ENCODE data around the gene VWA7. TPM values are rescaled to one million over a fixed set of nuclear protein-coding genes. Genes with fewer than 3 reads are reported as not detected.
A peak's percentile ranks its signal among the peaks of the same experiment; 100 is the strongest.

Gene VWA7
- total RNA-seq, 1 donor from 2014 or later: 0.26 TPM

- Histone ChIP-seq H3K4me3 (ENCODE audit: low read depth, low read length) (no peak overlapping the region), H3K27me3 (ENCODE audit: control insufficient read depth, insufficient read depth, low read length) (no peaks in the 10 kb centered on the region), H3K36me3 (ENCODE audit: control insufficient read depth, insufficient read depth, low read length) (peaks cover 9% of the 10 kb centered on the region)
- FAIRE-seq: no peak
- TF ChIP-seq CTCF (IDR thresholded peaks at IDR 0.05; ENCODE audit: insufficient read depth, low read length, severe bottlenecking): no peak
- peak; percentile 19 for DNase-seq (ENCODE audit: low read depth)
Observed at GRCh38 chr6:31775184-31775583, 1.9 kb downstream of the VWA7 start.

- FAIRE-seq (no peak), DNase-seq (ENCODE audit: low read depth) (no peak)
- TF ChIP-seq CTCF (IDR thresholded peaks at IDR 0.05; ENCODE audit: insufficient read depth, low read length, severe bottlenecking): no peak
- Histone ChIP-seq H3K36me3 (ENCODE audit: control insufficient read depth, insufficient read depth, low read length) (no peaks in the 10 kb centered on the region), H3K4me3 (ENCODE audit: low read depth, low read length) (no peak overlapping the region), H3K27me3 (ENCODE audit: control insufficient read depth, insufficient read depth, low read length) (no peaks in the 10 kb centered on the region)
Observed at GRCh38 chr6:31771992-31772358, 5.2 kb downstream of the VWA7 start.

GRCh38 chr6:31770860-31771259, 6.3 kb downstream of the VWA7 start:
- Histone ChIP-seq H3K36me3 (ENCODE audit: control insufficient read depth, insufficient read depth, low read length) (no peaks in the 10 kb centered on the region), H3K27me3 (ENCODE audit: control insufficient read depth, insufficient read depth, low read length) (no peaks in the 10 kb centered on the region), H3K4me3 (ENCODE audit: low read depth, low read length) (no peak overlapping the region)
- DNase-seq (ENCODE audit: low read depth) (no peak), FAIRE-seq (no peak)
- no peak for TF ChIP-seq CTCF (IDR thresholded peaks at IDR 0.05; ENCODE audit: insufficient read depth, low read length, severe bottlenecking)

- peak; percentile 57 for DNase-seq (ENCODE audit: low read depth)
- TF ChIP-seq CTCF (IDR thresholded peaks at IDR 0.05; ENCODE audit: insufficient read depth, low read length, severe bottlenecking): peak; percentile 97
- Histone ChIP-seq H3K4me3 (ENCODE audit: low read depth, low read length) (no peak overlapping the region), H3K27me3 (ENCODE audit: control insufficient read depth, insufficient read depth, low read length) (no peaks in the 10 kb centered on the region), H3K36me3 (ENCODE audit: control insufficient read depth, insufficient read depth, low read length) (no peaks in the 10 kb centered on the region)
- FAIRE-seq: no peak
Observed at GRCh38 chr6:31769684-31770371, 7.3 kb downstream of the VWA7 start.

- TF ChIP-seq CTCF (IDR thresholded peaks at IDR 0.05; ENCODE audit: insufficient read depth, low read length, severe bottlenecking): no peak
- no peak for FAIRE-seq
- DNase-seq (ENCODE audit: low read depth): no peak
- Histone ChIP-seq H3K27me3 (ENCODE audit: control insufficient read depth, insufficient read depth, low read length) (no peaks in the 10 kb centered on the region), H3K4me3 (ENCODE audit: low read depth, low read length) (no peak overlapping the region), H3K36me3 (ENCODE audit: control insufficient read depth, insufficient read depth, low read length) (no peaks in the 10 kb centered on the region)
Observed at GRCh38 chr6:31768363-31769257, 8.5 kb downstream of the VWA7 start.

All from bronchial epithelial cell (primary cell).